Natural killer cell (primary cell): ENCODE data around the gene SKA2. TPM values are rescaled to one million over a fixed set of nuclear protein-coding genes. Genes with fewer than 3 reads are reported as not detected.

Source experiments
- ATAC-seq, 3 donors: fragments of 150-1000 bp in 2 of 3; fragments of 200-7000 bp in 1 of 3; cut with Tn5 transposase; 1 replicate in 1 of 3; 2 replicates in 2 of 3; pipeline ENCODE4 v1.10.0; 2021; ENCODE audit warnings: mild to moderate bottlenecking in 2 of 3, moderate library complexity in 2 of 3
- DNase-seq, 2 donors: peaks; one replicate each; pipeline versions ENCODE4 v3.0.0 to v3.0.0-alpha.2; 2013 to 2021; ENCODE audit warnings: mixed read lengths in 1 of 2
- H3K27ac ChIP-seq: one replicate; pipeline ENCODE4 v1.5.1; 2013; ENCODE audit warnings: mild to moderate bottlenecking, low read length
- H3K27me3 ChIP-seq: one replicate; pipeline ENCODE4 v1.6.1; 2013; ENCODE audit warnings: low read length; ENCODE audit not compliant: control insufficient read depth, insufficient read depth
- H3K36me3 ChIP-seq: one replicate; pipeline ENCODE4 v1.6.1; 2013; ENCODE audit warnings: low read length; ENCODE audit not compliant: control insufficient read depth, insufficient read depth
- H3K4me1 ChIP-seq: one replicate; pipeline ENCODE4 v1.6.1; 2013; ENCODE audit warnings: low read length; ENCODE audit not compliant: control insufficient read depth, insufficient read depth
- H3K4me3 ChIP-seq: one replicate; pipeline ENCODE4 v1.5.1; 2013; ENCODE audit warnings: low read length
- H3K9me3 ChIP-seq: one replicate; pipeline ENCODE4 v1.6.1; 2013; ENCODE audit warnings: low read length; ENCODE audit not compliant: control insufficient read depth, insufficient read depth
- H3K27ac Mint-ChIP-seq, 2 donors: one replicate each; pipeline ENCODE4 v1.8.0; 2022; ENCODE audit warnings: mild to moderate bottlenecking in 2 of 2, mixed read lengths in 2 of 2, moderate library complexity in 1 of 2
- H3K27me3 Mint-ChIP-seq, 2 donors: one replicate each; pipeline ENCODE4 v1.8.0; 2022; ENCODE audit warnings: low read depth in 2 of 2, mixed read lengths in 2 of 2
- H3K36me3 Mint-ChIP-seq: one replicate; pipeline ENCODE4 v1.8.0; 2022; ENCODE audit warnings: mixed read lengths
- H3K4me1 Mint-ChIP-seq, 2 donors: one replicate each; pipeline ENCODE4 v1.8.0; 2022; ENCODE audit warnings: mixed read lengths in 2 of 2
- H3K4me3 Mint-ChIP-seq: one replicate; pipeline ENCODE4 v1.8.0; 2022; ENCODE audit warnings: mild to moderate bottlenecking, moderate library complexity, mixed read lengths
- H3K9me3 Mint-ChIP-seq, 2 donors: one replicate each; pipeline ENCODE4 v1.8.0; 2022; ENCODE audit warnings: mixed read lengths in 2 of 2
- WGBS: methylation state at CpG from one replicate; pipeline ENCODE4 v1.1.7; 2013; ENCODE audit warnings: missing lambda C conversion rate; ENCODE audit not compliant: insufficient coverage; 5-methylcytosine and 5-hydroxymethylcytosine counted together
- intact Hi-C: fragments of 100-400 bp; cut with micrococcal nuclease; formaldehyde crosslinking; loops from one replicate; pipeline ENCODE4 v1.14.2; 2022
- total RNA-seq, 4 donors: library from RNA; stranded (reverse); fragments of 120-200 nt in 1 of 4; gene quantifications; one replicate each; pipeline versions ENCODE4 v1.2.3 to v1.2.4, GENCODE V29; 2013 to 2022
- TF ChIP-seq, protein P1 (sequence below): fragments of 200-600 bp; IDR thresholded peaks from one replicate; pipeline ENCODE4 v1.8.0; 2022; ENCODE audit warnings: antibody characterized with exemption

SKA2 gene, protein sequence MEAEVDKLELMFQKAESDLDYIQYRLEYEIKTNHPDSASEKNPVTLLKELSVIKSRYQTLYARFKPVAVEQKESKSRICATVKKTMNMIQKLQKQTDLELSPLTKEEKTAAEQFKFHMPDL
- 10 to 100 TPM; 13.4 to 26.5 (median 17.8) TPM for total RNA-seq
- 30.0 TPM for total RNA-seq (2013)

DNA sequence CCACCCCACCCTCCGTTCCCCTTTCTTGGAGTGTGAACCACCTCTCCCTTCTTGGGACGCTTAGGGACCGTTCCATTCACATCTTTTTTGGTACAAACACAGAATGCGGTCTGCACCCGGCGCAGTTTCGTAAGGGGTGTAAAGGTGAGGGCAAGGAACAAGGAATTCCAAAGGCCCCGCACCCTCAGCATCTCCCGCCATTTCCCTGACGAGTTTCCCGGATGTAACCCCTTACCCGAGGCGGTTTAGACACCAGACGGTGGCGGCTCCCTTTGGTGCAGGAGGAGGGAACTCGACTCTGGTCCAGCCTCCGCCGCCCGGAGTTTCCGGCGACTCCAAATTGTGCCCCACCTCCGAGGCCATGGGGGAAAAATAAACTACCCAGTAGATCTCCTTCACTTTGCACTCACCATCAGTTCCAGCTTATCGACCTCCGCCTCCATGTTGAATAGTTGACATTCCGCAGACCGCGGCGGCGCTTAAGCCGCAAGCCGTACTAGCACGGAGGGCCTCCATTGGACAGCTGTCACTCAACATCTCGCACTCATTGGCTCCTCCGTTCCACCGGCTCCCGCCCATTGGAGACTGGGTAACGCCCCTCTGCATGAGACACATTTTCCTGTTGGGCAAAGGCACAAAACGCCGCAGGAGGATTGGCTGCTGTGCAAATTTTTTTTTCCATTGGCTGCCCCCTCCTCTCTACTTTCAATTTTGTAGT lies at the start of gene SKA2:
SKA2 (minus strand) TSS at position 466 of the 718 bp plus-strand sequence; CDS start at position 443, 23 bp downstream.
- H3K4me1 ChIP-seq = peaks cover 15% of the 10 kb centered on the region
- no peak within 1 kb of the TSS for H3K27ac Mint-ChIP-seq
- intact Hi-C loops = loop anchor here (1.0 to 10.0 kb wide), 4 partner anchors 49 to 636 kb away; partner anchors contain the start of genes GDPD1 and TRIM37
- H3K27ac ChIP-seq = peak within 1 kb of the TSS; percentile 58
- H3K27me3 Mint-ChIP-seq = no peaks in the 10 kb centered on the region
- H3K9me3 Mint-ChIP-seq = no peaks in the 10 kb centered on the region
- peaks cover 14 to 15% of the 10 kb centered on the region in 2 donors for H3K4me1 Mint-ChIP-seq
- TF ChIP-seq, protein P1, sequence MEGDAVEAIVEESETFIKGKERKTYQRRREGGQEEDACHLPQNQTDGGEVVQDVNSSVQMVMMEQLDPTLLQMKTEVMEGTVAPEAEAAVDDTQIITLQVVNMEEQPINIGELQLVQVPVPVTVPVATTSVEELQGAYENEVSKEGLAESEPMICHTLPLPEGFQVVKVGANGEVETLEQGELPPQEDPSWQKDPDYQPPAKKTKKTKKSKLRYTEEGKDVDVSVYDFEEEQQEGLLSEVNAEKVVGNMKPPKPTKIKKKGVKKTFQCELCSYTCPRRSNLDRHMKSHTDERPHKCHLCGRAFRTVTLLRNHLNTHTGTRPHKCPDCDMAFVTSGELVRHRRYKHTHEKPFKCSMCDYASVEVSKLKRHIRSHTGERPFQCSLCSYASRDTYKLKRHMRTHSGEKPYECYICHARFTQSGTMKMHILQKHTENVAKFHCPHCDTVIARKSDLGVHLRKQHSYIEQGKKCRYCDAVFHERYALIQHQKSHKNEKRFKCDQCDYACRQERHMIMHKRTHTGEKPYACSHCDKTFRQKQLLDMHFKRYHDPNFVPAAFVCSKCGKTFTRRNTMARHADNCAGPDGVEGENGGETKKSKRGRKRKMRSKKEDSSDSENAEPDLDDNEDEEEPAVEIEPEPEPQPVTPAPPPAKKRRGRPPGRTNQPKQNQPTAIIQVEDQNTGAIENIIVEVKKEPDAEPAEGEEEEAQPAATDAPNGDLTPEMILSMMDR = no peak
- WGBS = under 1% methylated on average over 37 of the region's 39 CpGs
- no peak within 1 kb of the TSS for H3K4me3 Mint-ChIP-seq
- DNase-seq (peak in 1 of 2 donors; percentile 96), ATAC-seq (peak; percentile 83 to 90 (median 83))
- no peaks in the 10 kb centered on the region for H3K9me3 ChIP-seq
- H3K4me3 ChIP-seq = peak within 1 kb of the TSS; percentile 84
- no peaks in the 10 kb centered on the region for H3K27me3 ChIP-seq
- H3K36me3 Mint-ChIP-seq = no peaks in the 10 kb centered on the region
- no peaks in the 10 kb centered on the region for H3K36me3 ChIP-seq

DNA sequence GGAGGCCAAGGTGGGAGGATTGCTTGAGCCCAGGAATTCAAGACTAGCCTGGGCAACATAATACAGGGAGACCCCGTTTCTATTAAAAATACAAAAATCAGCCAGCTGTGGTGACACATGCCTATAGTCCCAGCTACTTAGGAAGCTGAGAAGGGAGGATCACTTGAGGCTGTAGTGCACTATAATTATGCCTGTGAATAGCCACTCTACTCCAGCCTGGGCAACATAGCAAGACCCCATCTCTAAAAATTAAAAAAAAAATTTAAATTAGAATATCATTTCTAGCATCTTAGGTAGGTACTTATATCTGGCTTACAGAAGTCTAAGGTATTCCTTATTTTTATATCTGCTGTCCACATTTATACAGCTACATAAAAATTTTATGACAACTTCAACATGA lies 47.3 kb upstream of the SKA2 start:
- H3K9me3 Mint-ChIP-seq = no peaks in the 10 kb centered on the region
- TF ChIP-seq, protein P1 = no peak
- no peaks in the 10 kb centered on the region for H3K4me1 ChIP-seq
- no peaks in the 10 kb centered on the region for H3K27me3 Mint-ChIP-seq
- no peak overlapping the region for H3K27ac ChIP-seq
- no peak overlapping the region for H3K4me3 Mint-ChIP-seq
- DNase-seq (no peak), ATAC-seq (no peak)
- H3K4me1 Mint-ChIP-seq = no peaks in the 10 kb centered on the region
- H3K36me3 ChIP-seq = no peaks in the 10 kb centered on the region
- H3K36me3 Mint-ChIP-seq = no peaks in the 10 kb centered on the region
- intact Hi-C loops = no loop called here
- no peaks in the 10 kb centered on the region for H3K27me3 ChIP-seq
- 86% methylated on average over 1 of the region's 1 CpG for WGBS
- no peak overlapping the region for H3K27ac Mint-ChIP-seq
- H3K9me3 ChIP-seq = no peaks in the 10 kb centered on the region
- H3K4me3 ChIP-seq = no peak overlapping the region

DNA sequence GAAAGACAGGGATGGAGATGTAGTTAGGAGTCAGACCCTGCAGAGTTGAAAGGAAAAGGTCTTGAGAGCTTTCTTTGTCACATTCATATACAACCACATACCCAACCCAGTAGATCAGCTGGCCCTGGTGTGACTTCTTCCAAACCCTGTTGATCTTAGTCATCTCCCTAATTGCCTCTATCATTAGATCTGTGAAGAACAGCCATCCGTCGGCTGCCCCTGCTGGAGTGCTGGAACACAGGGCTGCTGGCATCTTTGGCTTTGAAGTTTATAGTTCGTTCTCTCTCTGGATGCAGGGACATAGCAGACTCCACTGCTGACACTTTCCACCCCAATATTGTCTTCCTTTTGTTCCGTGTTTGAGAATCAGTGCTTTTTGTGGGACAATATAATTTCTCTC lies 44.4 kb upstream of the SKA2 start:
- H3K27ac ChIP-seq = no peak overlapping the region
- Mint-ChIP-seq H3K4me3 (no peak overlapping the region), H3K27ac (no peak overlapping the region), H3K27me3 (no peaks in the 10 kb centered on the region), H3K4me1 (no peaks in the 10 kb centered on the region), H3K36me3 (no peaks in the 10 kb centered on the region), H3K9me3 (no peaks in the 10 kb centered on the region)
- no peak for DNase-seq
- TF ChIP-seq, protein P1 = no peak
- no peak overlapping the region for H3K4me3 ChIP-seq
- H3K9me3 ChIP-seq = no peaks in the 10 kb centered on the region
- no peaks in the 10 kb centered on the region for H3K36me3 ChIP-seq
- ATAC-seq = no peak
- WGBS = 97% methylated on average over 4 of the region's 4 CpGs
- intact Hi-C loops = no loop called here
- H3K27me3 ChIP-seq = no peaks in the 10 kb centered on the region
- no peaks in the 10 kb centered on the region for H3K4me1 ChIP-seq
